ENCODE data around the gene HIPK1.

The HIPK1 gene

DNA sequence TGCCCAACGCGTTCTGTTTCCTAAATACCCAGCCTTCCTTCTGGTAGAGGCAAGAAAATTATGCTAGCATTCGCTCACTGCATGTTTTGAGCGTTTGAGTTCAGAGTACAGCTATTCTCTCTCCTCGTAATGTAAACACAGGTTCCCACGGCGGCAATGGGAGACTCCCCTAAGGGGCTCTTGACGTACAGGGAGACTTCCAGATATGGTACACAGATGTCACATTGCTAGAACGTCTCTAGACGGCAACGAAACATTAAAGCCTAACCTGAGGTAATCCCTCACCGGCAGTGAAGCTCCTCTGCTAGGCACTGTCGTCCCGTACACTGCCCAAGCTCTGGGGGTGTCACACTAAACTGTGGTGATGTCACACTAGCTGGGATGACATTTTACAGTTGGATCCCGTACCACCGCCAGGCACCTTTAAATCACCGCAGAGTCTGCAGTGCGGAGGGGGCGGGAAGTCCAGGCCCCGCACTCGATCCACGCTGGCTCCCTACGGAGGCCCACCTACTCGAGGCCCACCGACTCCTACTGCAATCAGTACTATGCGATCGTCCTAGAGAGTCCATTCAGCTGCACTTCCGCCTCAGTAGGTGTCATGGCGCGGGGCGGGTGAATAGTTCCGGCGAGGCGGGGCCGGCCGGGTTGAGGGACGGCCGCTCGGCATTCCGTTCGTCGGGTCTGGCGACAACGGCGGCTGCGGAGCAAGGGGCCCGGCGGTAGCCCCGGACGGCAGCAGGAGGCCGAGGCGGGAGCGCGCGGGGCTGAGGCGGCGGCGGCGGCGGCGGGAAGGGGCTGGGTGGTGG is at the start of gene HIPK1:
Gene HIPK1 (plus strand): TSS at position 384 of the 809 bp plus-strand sequence.
- DNase-seq (ENCODE audit: low read depth in 2 of 2): peak; percentile 84 to 90

DNA sequence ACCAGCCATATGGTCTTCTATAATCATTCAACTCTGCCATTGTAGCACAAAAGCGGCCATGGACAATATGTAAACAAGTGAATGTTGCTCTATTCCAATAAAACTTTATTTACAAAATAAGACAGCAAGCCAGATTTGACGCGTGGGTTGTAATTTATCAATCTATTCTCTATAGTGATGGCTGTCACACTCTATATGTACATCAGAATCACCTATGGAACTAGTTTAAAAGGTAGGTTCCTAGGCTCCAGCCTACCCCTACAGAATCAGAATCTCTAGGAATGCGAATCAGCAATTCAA is 49.4 kb upstream of the HIPK1 start:
- no peak for DNase-seq (ENCODE audit: low read depth in 2 of 2)

DNA sequence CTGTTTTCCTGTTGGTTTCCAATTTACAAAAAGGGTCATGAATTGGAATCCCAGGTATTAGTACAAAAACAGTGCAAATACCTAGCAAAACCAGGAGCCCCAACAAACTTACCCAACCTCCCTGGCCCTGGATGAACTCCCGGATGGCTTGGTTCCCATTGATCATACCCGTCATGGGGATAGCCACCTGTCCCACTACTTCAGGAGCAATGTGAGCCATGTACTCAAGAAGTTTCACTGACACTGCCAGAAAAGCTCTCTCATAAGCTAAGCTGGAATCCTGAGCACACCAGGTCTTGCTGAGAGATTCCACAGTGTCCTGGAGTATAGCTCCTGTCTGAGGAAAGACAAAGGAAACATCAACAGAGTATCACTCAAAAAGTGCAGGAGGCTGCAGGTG is 47.5 kb upstream of the HIPK1 start:
- no peak for DNase-seq (ENCODE audit: low read depth in 2 of 2)

DNA sequence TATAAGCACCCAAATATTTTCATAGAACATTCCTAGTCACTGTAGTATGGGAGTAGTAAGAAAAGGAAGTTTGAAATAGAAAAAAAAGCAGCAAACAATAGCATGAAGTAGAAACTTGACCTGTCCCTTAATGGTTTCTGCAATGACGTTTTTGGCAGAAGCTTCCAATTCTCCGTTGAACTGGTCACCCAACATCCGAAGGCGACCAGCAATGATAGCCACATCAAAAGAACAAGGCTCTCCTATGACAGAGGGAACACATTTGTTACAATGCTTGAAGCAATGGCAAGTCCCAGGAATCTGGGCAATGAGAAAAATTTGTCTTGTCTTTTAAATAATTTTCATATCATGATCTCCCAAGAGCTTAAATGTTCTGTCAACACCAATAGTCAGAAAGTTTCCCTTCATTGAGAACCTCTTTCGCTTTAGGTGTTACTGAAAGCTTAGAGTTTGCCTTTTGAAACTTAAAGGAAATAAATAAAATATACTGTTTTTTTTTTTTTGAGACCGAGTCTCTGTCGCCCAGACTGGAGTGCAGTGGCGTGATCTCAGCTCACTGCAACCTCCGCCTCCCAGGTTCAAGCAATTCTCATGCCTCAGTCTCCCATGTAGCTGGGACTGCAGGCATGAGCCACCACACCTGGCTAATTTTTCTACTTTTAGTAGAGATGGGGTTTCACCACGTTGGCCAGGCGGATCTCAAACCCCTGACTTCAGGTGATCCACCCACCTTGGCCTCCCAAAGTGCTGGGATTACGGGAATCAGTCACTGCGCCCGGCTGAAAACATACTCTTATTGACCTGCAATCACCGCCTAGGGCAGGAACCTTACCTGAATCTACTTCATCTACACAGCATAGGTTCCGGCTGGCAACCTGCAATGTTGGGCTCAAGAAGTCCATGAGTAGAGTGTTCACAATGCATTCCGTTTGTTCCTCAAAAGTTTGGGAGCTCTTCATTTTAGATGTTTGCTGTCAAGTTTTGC is 42.4 kb upstream of the HIPK1 start:
- DNase-seq (ENCODE audit: low read depth in 2 of 2): no peak

DNA sequence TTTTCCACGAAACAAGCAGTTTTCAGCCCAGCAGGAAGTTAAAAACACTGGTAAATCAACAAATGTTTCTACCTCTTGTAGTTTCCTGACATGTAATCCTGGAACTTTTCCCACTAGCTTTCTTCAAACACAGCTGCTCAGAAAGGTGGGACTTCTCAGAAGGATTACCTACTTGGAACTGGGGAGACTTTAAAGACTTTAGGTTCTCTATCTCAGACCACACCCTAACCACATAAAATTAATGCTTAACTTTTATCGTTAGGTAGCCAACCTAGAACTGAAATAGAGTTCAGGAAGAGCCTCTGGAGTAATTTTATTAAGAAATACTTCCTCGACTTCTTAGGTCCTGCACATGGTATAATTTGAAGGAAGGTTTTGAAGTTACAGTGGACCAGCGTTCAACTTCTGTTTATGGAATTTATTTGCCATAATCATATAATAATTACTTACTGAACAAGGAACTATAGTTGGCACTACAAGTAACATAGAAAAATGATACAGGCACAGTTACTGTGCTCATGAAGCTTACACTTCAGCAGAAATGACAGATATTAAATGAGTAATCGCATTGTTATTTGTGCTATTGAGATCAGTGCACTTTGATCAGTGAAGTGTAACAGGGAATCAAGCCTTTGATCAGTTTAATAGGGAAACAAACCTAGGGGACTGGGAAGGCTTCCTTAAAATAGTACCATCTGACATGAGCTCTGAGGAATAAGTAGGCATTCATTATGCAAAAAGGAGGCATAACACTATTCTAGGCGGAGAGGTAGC is 41.5 kb upstream of the HIPK1 start, which contains the start of gene BCL2L15:
Gene BCL2L15 (minus strand): TSS at position 180 of the 774 bp plus-strand sequence. CDS start 206 bp downstream, outside the sequence.
- DNase-seq (ENCODE audit: low read depth in 2 of 2): no peak

DNA sequence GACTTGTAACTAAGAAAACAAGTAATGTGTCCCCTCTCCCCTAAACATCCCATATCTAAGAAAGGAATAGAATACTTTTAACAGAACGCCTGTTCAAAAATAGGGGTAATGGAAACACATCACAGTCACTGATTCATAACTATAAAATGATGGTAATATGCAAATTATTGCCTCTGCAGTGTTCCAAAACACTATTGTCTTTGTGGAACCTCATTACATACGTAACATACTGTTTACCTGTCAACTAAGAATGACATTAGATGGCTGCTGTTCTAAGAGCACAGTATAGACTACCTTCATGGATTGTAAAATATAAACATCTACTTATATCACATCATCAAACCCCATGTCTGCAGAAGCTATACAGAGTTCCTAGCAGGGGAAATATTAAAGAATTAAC is 38.3 kb upstream of the HIPK1 start:
- DNase-seq (ENCODE audit: low read depth in 2 of 2): no peak

DNA sequence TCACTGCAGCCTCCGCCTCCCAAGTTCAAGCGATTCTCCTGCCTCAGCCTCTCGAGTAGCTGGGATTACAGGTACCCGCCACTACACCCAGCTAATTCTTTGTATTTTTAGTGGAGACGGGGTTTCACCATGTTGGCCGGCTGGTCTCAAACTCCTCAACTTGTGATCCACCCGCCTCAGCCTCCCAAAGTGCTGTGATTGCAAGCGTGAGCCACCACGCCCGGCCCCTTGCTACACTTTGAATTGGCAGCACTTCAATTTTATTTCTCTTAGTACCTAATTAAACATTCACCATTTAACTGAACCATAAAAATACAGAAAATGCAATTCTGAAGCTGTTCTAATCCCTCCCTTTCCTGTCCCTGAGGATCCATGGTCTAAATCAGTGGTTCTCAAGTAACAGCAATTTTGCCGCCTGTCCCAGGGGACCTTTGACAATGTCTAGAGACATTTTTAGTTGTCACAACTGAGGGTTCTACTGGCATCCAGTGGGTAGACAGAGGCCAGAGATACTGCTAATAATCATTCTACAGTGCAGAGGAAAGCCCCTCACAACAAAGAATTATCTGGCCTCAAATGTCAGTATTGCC is 37.4 kb upstream of the HIPK1 start:
- DNase-seq (ENCODE audit: low read depth in 2 of 2): no peak

DNA sequence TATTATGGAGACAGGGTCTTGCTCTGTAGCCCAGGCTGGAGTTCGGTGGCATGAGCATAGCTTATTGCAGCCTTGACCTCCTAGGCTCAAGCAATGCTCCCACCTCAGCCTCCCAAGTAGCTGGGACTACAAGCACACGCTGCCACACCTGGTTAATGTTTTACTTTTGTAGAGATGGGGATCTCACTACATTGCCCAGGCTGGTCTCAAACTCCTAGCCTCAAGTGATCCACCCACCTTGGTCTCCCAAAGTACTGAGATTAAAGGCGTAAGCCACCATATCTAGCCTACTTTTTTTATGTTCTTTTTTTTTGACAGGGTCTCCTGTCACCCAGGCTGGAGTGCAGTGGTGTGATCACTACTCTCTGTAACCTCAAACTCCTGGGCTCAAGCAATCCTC is 35.9 kb upstream of the HIPK1 start:
- DNase-seq (ENCODE audit: low read depth in 2 of 2): no peak

DNA sequence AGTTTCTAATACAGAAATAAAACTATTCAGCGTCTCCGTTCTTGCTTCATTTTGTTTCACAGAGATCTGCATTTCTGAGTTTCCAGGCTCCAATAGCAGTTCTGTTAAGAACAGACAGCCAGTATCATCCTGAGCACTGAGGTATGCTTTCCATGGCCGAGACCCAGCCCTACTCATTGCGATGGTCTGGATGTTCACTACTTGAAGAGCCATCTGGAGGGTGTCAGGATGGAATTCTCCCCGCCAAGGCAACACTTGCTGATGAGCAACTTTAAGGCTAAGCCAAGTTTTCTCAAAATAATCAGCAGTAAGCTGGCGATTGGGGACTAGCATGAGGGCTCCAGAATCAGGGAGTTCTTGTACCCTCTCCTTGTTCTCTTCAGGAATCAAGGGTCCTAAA is 34.0 kb upstream of the HIPK1 start:
- DNase-seq (ENCODE audit: low read depth in 2 of 2): no peak

DNA sequence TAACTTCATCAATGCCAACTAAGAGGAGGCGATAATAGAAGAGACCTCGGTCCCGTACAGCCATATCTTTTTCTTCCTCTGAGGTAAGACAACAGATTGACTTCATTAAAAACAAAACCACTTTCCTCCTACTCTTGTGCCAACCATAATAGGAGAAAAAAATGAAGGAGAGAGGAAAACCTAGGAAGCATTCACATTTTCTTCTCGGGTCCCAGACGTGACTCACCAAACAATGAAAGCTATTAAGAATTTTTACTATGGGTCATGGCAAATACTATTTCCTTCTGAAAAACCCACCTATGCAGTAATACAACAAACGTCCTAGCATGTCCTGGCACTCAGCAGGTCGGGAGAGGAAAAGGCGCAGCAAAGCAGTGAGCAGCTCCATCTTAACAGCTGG is 33.2 kb upstream of the HIPK1 start:
- no peak for DNase-seq (ENCODE audit: low read depth in 2 of 2)

DNA sequence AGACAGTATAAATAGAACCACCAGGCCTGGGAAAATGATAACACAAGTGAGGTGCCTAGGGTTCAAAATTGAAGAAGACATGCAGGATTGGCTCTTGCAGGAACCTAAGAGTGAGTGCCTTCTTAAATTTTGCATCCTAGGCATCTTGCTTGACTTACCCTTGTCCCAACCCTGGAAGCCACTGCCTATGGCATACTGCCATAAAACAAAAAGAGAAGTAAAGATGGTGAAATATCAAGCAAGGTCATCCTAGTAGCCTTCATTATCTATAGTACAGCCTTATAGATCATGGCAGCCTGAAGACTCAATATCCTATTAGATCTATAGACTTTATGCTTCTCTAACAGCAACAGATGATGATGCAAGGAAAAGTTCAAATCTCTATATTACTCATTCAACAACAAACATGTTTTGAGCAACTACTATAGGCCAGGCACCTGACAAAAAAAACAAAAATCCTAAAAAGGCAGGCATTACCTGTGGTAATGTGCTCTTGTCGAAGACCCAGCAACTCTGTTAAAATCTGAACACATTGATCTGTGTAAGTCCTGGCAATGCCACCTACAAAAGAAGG is 30.8 kb upstream of the HIPK1 start:
- DNase-seq (ENCODE audit: low read depth in 2 of 2): no peak

DNA sequence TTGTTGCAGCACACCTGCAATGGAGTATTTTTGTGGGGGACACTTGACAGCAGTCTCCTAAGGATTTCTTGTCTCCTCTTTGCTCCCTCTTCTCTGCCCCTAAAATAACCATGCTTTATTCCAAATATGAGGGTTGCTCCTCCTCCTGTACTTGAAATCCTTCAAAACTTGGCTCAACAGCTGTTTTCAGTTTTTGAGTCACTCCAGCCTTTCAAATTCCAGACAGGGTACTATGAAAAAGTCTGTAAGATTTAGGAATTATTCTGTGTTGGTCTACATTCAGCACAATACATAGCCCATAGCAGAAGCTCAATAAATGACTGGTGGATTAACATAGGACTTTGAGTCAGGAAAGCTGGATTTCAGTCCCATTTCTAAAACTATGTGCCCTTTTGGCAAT is 30.0 kb upstream of the HIPK1 start:
- DNase-seq (ENCODE audit: low read depth in 2 of 2): no peak

DNA sequence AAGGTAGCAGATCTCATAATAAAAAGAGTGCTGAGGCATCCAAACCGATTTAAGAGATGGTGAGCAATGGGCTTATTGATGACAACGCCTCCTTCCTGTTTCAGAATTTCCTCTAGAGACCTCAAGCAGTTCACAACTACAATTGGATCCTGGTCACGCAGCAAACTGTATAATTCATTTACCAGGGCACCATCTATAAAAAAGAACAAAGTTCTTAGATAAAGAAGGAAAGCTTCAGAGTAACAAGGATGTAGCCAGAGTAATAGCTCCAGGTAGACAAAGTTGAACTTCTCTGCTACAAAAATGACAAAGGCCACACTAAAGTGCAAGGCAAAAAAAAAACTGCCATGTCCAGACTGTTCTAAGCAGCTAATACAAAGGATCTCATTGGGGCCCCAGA is 27.9 kb upstream of the HIPK1 start:
- no peak for DNase-seq (ENCODE audit: low read depth in 2 of 2)

DNA sequence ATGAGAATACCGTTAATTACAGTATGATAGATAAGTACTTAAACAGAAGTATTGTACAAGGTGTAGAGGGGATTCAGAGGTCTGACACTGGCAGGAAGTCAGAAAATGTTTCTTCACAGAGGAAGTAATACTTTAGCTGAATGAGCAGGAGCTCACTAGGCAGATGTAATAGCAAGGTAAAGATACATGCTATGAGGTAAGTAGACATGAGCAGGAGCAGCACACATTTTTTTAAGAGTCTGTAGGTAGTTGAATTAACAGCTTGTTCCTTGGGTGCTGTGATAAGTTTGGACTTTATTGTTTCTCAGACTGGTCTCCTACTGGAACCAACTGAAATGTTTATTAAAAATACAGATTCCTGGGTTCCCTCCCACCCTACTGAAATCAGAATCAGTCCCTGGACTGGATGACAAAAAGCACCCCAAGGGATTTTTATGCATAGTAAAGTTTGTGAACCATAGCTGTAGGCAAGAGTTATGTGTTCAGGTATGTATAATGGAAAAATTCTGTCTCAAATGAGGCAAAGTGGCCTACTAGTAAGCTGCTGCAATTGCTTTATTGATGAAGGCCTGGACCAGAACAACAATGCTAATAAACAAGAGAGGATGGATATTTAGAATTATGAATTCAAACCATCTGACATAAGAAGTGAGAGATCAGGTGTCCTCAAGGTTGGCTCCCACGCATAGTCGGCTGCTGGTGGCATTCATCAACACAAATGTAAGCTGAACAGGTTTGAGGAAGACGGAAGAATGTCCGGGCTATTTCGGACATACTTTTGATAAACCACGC is 25.4 kb upstream of the HIPK1 start:
- DNase-seq (ENCODE audit: low read depth in 2 of 2): peak in 1 of 2 donors; percentile 9

DNA sequence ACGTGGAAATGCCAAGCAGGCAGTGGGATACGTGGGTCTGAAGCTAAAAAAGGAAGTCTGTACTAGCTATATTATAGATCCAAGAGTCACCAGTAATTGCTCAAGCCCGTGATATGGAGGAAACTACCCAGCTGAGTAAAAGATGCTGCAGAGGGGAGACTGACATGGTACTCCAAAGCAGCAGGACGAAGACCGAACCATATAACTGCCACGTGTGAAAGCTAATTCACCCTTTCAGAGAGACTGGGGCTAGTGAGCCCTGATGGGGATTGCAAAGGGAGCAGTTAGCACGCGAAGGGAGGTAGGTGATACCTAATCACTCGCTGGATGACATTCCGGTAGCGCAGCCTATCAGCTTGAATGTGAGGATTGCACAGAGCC is 24.8 kb upstream of the HIPK1 start:
- DNase-seq (ENCODE audit: low read depth in 2 of 2): no peak

DNA sequence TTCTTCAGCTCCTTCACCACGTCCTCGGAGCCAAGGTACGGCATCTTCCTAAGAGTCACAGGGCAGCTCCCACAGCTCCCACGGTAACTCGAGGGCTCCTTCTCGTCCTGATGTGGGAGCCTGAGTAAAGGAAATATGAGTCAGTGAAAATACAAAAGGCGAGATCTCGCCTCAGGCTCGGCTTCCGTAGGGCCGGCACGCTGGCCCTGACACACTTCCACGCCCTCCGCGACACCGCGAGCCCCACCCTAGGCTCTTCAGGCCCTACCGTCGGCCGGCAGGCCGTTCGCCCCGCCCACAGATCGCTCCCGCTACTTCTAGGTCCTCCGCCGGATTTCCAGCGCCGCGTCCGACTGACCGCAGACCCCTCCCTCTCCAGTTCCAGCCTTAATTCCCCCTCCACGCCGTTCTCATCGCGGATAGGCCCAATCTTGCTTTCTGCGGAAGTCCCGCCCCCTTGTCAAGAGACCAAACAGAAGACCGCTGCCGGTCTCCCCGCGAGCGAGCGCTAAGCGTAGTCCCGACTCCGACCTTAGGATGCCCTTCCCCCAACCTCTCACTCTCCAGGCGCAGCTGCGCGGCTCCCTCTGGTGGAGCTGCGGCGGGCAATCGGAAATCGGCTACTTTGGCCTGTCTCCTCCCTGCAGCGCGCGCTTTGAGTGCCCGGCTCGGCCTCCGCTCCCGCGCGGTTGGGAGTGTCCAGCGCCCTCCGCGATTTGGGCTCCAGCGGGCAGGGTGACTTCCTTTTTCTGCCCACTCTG is 24.3 kb upstream of the HIPK1 start, which contains the start of the genes AP4B1 and DCLRE1B:
Gene AP4B1 (minus strand): TSS at position 126 of the 761 bp plus-strand sequence. CDS start 82 bp downstream, at position 44.
Gene DCLRE1B (plus strand): TSS at position 653 of the 761 bp plus-strand sequence. CDS start 261 bp downstream, outside the sequence.
- peak; percentile 88 to 92 for DNase-seq (ENCODE audit: low read depth in 2 of 2)

DNA sequence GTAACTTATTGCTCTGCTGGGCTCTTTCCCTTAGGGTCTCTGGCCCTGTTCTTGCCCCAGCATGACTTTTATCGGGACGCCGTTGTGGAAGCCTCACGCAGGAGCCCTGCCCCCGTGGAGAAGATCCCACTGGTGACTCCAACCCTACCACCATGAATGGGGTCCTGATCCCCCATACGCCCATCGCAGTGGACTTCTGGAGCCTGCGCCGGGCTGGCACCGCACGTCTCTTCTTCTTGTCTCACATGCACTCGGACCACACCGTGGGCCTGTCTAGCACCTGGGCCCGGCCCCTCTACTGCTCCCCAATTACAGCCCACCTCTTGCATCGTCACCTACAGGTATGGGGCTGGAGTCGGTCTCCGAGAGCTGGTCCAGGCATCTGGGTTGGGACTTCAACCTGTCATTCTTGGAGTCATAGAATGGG is 23.7 kb upstream of the HIPK1 start:
- DNase-seq (ENCODE audit: low read depth in 2 of 2): peak in 1 of 2 donors; percentile 17

DNA sequence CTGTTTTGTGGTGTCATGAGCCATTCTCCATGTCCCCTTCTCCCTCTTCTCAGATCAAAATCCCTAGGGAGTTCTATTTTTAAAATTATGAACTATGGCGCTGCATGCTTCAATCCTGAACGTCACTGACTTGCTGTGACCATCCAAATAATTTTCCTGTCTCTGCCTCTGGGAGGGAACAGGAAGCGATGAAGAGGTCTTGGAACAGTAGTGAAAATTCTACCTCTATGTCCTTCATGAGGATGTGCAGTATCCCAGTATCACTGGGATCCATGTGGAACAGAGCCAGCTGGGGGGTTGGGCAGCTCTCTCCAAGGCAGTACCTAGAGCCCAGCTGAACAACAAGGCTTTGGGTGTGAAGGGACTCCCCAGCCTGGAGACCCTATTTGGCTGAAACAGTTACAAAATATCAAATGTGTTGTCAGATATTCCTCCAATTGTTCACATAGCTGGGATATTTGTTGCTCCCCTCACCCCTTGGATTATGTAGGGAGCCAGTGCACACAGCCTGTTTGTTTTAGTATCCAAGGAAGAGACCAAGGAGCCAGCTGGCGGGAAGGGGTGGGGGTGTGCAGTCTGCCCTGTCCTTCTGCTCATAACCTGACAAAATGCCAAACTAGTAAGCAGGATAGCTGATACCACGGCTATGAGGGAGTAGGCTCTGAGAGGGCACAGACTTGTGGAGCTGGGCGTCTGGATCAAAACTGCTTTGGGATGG is 16.4 kb upstream of the HIPK1 start:
- DNase-seq (ENCODE audit: low read depth in 2 of 2): no peak

DNA sequence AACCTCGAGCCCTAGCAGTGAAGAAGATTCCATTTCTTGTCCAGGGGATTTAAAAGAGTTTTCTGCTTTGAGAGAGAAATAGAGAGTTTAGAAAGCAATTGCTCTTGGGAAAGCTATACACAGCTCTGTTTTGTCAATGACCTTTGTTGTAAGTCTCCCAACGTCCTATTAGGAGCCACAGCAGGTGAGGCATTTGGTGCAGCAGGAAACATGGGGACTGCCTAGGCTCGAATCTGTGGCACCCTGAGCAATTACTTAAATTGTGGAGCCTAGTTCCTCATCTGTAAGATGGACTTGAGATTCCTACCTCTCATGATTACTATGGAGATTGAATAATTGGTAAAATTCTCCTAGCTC is 15.8 kb upstream of the HIPK1 start:
- no peak for DNase-seq (ENCODE audit: low read depth in 2 of 2)
